GM20431 (cell line): ENCODE measurements around the gene NUCKS1.

Experiments used
- in situ Hi-C: fragments of 300-500 bp; cut with MseI, MboI; formaldehyde crosslinking; loops from one replicate; pipeline ENCODE4 v1.15.0; 2020; ENCODE audit warnings: low sequenced_read_pairs; ENCODE audit not compliant: unreplicated experiment

NUCKS1 gene, protein sequence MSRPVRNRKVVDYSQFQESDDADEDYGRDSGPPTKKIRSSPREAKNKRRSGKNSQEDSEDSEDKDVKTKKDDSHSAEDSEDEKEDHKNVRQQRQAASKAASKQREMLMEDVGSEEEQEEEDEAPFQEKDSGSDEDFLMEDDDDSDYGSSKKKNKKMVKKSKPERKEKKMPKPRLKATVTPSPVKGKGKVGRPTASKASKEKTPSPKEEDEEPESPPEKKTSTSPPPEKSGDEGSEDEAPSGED

DNA sequence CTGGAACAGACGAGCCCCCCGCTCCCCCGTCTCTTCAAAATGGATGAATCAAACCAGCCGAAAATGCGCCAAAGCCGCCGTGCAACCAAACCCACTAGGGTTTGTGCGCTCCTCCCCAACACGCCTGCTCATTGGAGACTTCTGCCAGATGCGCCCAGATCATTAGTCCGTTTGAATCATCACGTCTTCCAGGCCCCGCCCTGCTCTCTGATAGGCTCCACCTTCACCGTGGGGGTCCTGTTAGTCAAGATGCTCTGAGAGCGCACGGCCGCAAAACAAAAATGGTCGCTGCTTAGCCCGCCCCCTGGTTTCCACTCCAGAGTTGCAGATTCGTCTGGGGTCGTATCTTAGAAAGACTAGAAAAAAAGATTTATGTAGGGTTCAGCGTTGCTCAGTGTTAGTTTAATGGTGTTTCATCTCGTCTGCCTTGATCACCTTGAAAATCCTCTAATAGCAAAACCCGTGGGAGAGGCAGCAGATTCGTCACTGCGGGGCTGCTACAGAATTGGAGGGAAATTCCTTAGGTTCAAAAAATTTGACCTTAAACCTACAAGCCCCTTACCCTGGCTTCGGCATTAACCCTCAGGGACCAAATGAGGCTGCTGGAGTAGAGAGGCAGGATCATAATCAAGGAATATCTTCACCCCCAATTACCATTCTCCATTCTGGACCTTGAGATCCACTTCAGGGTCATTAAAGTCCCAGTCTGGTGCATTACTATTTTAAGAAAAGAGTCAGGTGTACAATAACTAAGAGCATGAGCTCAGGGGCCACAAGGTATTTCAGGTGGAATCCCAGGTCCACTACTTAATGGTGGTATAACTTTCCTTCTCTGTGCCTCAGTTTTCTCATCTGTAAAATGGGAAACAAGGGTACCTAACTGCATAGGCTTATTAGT lies at the start of gene NUCKS1:
NUCKS1 (minus strand) TSS at position 45 of the 898 bp plus-strand sequence. CDS start 209 bp downstream, outside the sequence.
- in situ Hi-C loops = no loop called here

DNA sequence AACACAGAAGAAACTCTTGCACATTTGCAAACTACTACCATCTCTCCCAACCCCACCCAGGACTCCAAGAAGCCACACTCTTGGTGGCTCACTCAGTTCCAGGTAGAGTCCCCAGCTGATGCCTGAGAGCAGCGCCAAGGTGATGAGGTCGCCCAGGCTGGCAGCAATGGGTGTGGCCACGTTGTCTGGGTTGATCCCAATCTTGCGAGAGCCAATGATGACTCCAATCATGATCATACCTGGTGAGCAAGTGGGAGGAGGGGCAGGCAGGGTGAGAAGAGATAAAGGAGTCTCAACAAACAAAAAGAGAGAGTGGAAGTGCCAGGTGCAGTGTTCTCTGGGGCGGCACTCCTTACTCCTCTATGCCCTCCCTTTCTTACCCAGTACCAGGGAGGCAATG lies 48.6 kb upstream of the NUCKS1 start:
- in situ Hi-C loops = loop anchor here (25.0 kb wide), 1 partner anchor 314 kb away; the partner anchor contains the start of gene AVPR1B

- in situ Hi-C loops = loop anchor here (25.0 kb wide), 1 partner anchor 315 kb away; the partner anchor contains the start of gene AVPR1B
Measured at GRCh38 chr1:205797168-205797567, 47.2 kb upstream of the NUCKS1 start.

- in situ Hi-C loops = loop anchor here (25.0 kb wide), 1 partner anchor 318 kb away; the partner anchor contains the start of gene AVPR1B
Measured at GRCh38 chr1:205794011-205794730, 44.2 kb upstream of the NUCKS1 start.

DNA sequence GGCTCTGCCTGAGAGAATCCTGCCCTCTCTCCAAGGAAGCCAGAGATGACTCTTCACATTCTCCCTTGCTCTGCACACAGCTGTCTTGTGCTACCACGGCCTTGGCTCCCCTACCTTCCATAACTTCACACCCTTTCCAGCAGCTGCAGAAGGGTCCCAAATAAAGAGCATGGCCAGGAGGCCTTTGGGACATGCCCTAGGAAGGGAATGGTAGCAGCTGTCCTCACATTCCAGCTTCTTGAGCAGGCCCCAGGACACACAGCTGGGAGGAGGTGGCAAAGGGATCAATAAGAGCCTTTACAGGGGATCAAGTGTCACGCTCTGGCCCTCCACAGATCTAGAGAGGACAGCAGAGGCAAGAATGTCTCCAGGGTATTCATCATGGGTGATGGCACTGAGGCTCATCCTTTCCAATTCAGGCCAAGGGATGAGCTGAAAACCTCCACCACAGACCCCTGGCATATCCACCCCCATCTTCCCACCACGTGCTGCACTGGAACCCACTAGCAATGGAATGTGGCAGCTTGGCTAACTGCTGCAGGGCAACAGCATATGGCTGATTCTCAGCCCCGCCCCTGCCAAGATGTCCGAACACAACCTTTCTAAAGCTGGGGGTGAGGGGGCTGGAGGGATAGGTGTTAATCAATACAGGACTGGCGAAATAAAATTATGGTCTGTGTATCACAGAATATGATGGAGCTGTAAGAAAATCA lies 43.1 kb upstream of the NUCKS1 start:
- in situ Hi-C loops = loop anchor here (25.0 kb wide), 1 partner anchor 319 kb away; the partner anchor contains the start of gene AVPR1B

DNA sequence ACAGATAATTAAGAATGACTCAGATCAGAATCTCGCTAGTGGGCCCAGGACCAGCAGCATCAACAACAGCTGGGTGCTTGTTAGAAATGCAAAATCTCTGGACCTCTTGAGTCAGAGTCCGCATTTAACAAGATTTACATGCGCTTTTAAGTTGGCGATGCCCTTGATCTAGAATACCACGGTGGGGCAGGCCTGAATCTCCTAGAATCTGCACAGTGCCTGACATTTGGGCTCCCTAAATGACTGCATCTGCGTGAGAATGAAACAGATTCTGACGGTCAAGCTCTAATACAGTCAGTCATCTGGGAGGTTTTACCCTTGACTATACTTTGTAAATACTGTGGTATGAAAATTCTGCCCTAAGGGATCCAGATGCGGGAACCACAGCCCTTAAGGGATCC lies 42.5 kb upstream of the NUCKS1 start:
- in situ Hi-C loops = loop anchor here (25.0 kb wide), 1 partner anchor 320 kb away; the partner anchor contains the start of gene AVPR1B

GRCh38 chr1:205791568-205792180 lies 41.7 kb upstream of the NUCKS1 start:
- in situ Hi-C loops = loop anchor here (25.0 kb wide), 1 partner anchor 321 kb away; the partner anchor contains the start of gene AVPR1B

GRCh38 chr1:205787287-205787916 lies 37.4 kb upstream of the NUCKS1 start:
- in situ Hi-C loops = loop anchor here (25.0 kb wide), 1 partner anchor 325 kb away; the partner anchor contains the start of gene AVPR1B

GRCh38 chr1:205786601-205787000 lies 36.6 kb upstream of the NUCKS1 start:
- in situ Hi-C loops = loop anchor here (25.0 kb wide), 1 partner anchor 326 kb away; the partner anchor contains the start of gene AVPR1B

- in situ Hi-C loops = loop anchor here (25.0 kb wide), 1 partner anchor 327 kb away; the partner anchor contains the start of gene AVPR1B
Measured at GRCh38 chr1:205785446-205785845, 35.5 kb upstream of the NUCKS1 start.

DNA sequence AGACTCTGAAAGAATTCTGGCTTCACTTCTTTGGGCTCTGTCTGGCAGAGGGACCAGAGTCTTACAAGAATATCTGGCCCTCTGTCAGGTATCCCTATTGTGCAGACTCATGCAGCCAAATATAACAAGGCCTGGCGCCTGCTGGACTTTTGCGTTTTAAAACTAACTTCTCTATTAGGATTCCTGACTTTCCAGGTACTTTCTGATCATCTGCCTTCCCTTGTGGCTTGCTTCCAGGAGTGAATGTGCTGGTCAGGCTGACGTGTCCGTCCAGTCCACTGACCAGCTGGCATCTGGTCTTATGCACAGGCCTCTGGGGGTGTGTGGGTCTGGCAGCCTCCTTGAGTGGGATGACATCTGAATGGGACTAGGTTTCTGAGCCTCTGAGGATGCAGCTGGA lies 33.9 kb upstream of the NUCKS1 start:
- in situ Hi-C loops = loop anchor here (25.0 kb wide), 1 partner anchor 328 kb away; the partner anchor contains the start of gene AVPR1B

GRCh38 chr1:205783433-205783795 lies 33.4 kb upstream of the NUCKS1 start:
- in situ Hi-C loops = loop anchor here (25.0 kb wide), 1 partner anchor 329 kb away; the partner anchor contains the start of gene AVPR1B

GRCh38 chr1:205782627-205783432 lies 32.8 kb upstream of the NUCKS1 start:
- in situ Hi-C loops = loop anchor here (25.0 kb wide), 1 partner anchor 329 kb away; the partner anchor contains the start of gene AVPR1B

- in situ Hi-C loops = loop anchor here (25.0 kb wide), 1 partner anchor 332 kb away; the partner anchor contains the start of gene AVPR1B
Measured at GRCh38 chr1:205780335-205780734, 30.4 kb upstream of the NUCKS1 start.

DNA sequence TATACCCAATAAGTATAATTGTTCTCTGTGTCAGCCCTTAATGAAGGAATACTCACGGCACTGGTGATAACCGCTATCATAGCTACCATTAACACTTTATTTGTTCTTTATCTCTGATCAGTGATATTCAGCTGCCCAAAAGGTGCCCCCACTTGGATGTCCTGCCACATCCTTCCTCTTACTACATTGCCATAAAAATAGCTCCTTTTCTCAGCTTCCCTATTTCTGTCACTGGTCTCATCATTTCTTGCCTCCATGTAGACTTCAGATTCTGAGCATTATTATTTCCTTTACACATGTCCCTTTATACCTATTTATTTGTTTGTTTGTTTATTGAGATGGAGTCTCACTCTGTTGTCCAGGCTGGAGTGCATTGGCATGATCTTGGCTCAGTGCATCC lies 28.0 kb upstream of the NUCKS1 start:
- in situ Hi-C loops = loop anchor here (25.0 kb wide), 1 partner anchor 334 kb away; the partner anchor contains the start of gene AVPR1B

DNA sequence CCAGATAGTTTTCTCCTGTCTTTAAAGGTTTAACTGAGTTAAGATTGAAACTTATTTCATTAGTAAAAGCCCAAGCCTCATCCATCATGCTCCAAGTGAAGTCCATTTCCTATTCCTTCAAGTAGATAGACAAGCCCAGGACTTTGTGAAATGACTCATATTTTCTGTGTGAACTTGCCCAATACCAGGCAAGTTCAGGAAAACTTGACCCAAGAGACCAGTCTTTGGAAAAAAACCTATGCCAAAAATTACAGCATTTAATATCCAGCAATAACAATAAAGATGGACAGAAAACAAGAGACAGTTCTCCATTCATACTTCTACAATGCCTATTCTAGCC lies 25.7 kb upstream of the NUCKS1 start:
- in situ Hi-C loops = loop anchor here (25.0 kb wide), 1 partner anchor 337 kb away; the partner anchor contains the start of gene AVPR1B
